PC-3 (cell line): ENCODE results near the gene PSMG2. TPM values are rescaled to one million over a fixed set of nuclear protein-coding genes. Genes with fewer than 3 reads are reported as not detected.
A peak's percentile ranks its signal among the peaks of the same experiment; 100 is the strongest.

Experiments
- ATAC-seq: fragments of 200-7000 bp; cut with Tn5 transposase; 2 replicates; pipeline ENCODE4 v1.9.1; 2020; ENCODE audit warnings: mild to moderate bottlenecking, moderate library complexity
- BruUV-seq: library from RNA; stranded (reverse); fragments of 400-500 nt; replicated peaks from 2 replicates; lab custom pipeline; 2021; lab: Mats Ljungman, UMichigan
- CTCF ChIA-PET: fragments of 300-600 bp; sonication (Branson Sonifier 250); formaldehyde crosslinking; loops from one replicate; lab custom pipeline; 2022; ENCODE audit warnings: antibody characterized with exemption; lab: Charles Lee
- POLR2A ChIA-PET: fragments of 300-600 bp; sonication (Branson Sonifier 250); formaldehyde crosslinking; loops from one replicate; lab custom pipeline; 2022; ENCODE audit warnings: antibody characterized with exemption; ENCODE audit not compliant: unreplicated experiment; lab: Charles Lee
- DNase-seq: peaks from one replicate; pipeline ENCODE4 v3.0.0-alpha.2; 2015
- H2AFZ ChIP-seq: fragments of 300-600 bp; sonication (generic); 2 replicates; pipeline ENCODE4 v1.6.0; 2016; ENCODE audit warnings: antibody characterized with exemption, low read length
- H3F3A ChIP-seq: fragments of 300-600 bp; sonication (generic); one replicate; pipeline ENCODE4 v1.6.0; 2017; ENCODE audit warnings: antibody characterized with exemption, low read length, control low read depth, mild to moderate bottlenecking; ENCODE audit not compliant: unreplicated experiment
- H3K27ac ChIP-seq: fragments of 300-600 bp; sonication (generic); 2 replicates; pipeline ENCODE4 v1.5.1; 2016; ENCODE audit warnings: mild to moderate bottlenecking, low read length
- H3K27me3 ChIP-seq: fragments of 300-600 bp; sonication (generic); 2 replicates; pipeline ENCODE4 v1.6.1; 2016; ENCODE audit warnings: low read length, mixed read lengths
- H3K36me3 ChIP-seq: fragments of 300-600 bp; sonication (generic); 2 replicates; pipeline ENCODE4 v1.6.1; 2016; ENCODE audit warnings: low read depth, mixed run types, low read length, mixed read lengths
- H3K4me1 ChIP-seq: fragments of 300-600 bp; sonication (generic); 2 replicates; pipeline ENCODE4 v1.5.1; 2016; ENCODE audit warnings: low read length; ENCODE audit not compliant: insufficient read depth
- H3K4me2 ChIP-seq: fragments of 300-600 bp; sonication (generic); 2 replicates; pipeline ENCODE4 v1.6.0; 2016; ENCODE audit warnings: low read length
- H3K4me3 ChIP-seq: fragments of 300-600 bp; sonication (generic); 2 replicates; pipeline ENCODE4 v1.5.1; 2016; ENCODE audit warnings: mild to moderate bottlenecking, low read length, mixed read lengths
- H3K79me2 ChIP-seq: fragments of 300-600 bp; sonication (generic); 2 replicates; pipeline ENCODE4 v1.6.1; 2017; ENCODE audit warnings: low read length, mixed read lengths
- H3K9ac ChIP-seq: fragments of 300-600 bp; sonication (generic); 2 replicates; pipeline ENCODE4 v1.6.0; 2016; ENCODE audit warnings: mild to moderate bottlenecking, low read length
- H3K9me2 ChIP-seq: fragments of 300-600 bp; sonication (generic); replicated peaks from 2 replicates; pipeline ENCODE4 v1.6.1; 2016; ENCODE audit warnings: mixed run types, low read length, mixed read lengths
- H3K9me3 ChIP-seq: fragments of 300-600 bp; sonication (generic); 2 replicates; pipeline ENCODE4 v1.6.1; 2016; ENCODE audit warnings: low read length, mixed read lengths
- H4K20me1 ChIP-seq: fragments of 300-600 bp; sonication (generic); 2 replicates; pipeline ENCODE4 v1.6.1; 2016; ENCODE audit warnings: low read length, mixed read lengths
- EZH2 ChIP-seq: fragments of 300-600 bp; sonication (generic); IDR thresholded peaks from one replicate; pipeline ENCODE4 v1.6.1; 2017; ENCODE audit warnings: antibody characterized with exemption, mild to moderate bottlenecking, low read length; ENCODE audit not compliant: unreplicated experiment
- EZH2phosphoT487 ChIP-seq: fragments of 300-600 bp; sonication (generic); IDR thresholded peaks from 2 replicates; pipeline ENCODE4 v1.6.1; 2018; ENCODE audit warnings: mild to moderate bottlenecking, antibody characterized with exemption, low read length, borderline replicate concordance
- intact Hi-C: fragments of 100-400 bp; cut with micrococcal nuclease; formaldehyde crosslinking; loops from 2 replicates; pipeline ENCODE4 v1.9.0; 2023
- total RNA-seq: library from RNA; depleted of rRNA; stranded (reverse); fragments of >200 nt; gene quantifications from 2 replicates; pipeline ENCODE4 v1.2.3, GENCODE V29; 2014
- TF ChIP-seq, protein P1 (sequence below): fragments of 300-600 bp; sonication (generic); conservative IDR thresholded peaks from 2 replicates; pipeline ENCODE4 v1.5.1; 2017; ENCODE audit warnings: antibody characterized with exemption, low read depth, mild to moderate bottlenecking, low read length

PSMG2 gene
- total RNA-seq, 1 experiment from 2014 or later = 93.6 TPM

DNA sequence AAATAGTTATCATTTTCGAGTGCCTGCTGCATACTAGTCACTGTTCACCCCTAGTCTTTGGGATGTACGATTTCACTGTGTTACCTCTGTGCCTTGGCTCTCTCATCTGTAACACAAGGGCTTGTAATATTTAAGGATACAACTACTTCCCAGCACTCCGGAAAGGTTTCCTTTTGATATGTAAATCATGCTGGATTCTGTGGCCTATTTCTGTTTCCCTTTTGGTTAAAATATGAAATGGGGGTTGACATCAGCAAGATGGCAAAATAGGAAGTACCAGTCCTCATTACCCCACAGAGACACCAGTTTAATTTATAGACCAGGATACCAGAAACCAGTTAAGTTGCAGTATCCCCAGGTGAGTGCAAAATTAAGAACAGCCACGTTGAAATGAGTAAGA lies 23.5 kb downstream of the PSMG2 start:
- ChIA-PET CTCF (interaction anchor here (0.6 to 1.2 kb wide), 2 partner anchors 17 to 307 kb away, joined by 4 to 7 read pairs; no protein-coding TSS in a partner anchor), POLR2A (interaction anchor here (0.5 kb wide), 1 partner anchor 266 kb away, joined by 7 read pairs; no protein-coding TSS in a partner anchor)
- Histone ChIP-seq H3F3A (no peaks in the 10 kb centered on the region), H3K36me3 (peaks cover 21% of the 10 kb centered on the region), H3K27ac (no peak overlapping the region), H3K9ac (no peak overlapping the region), H3K4me3 (no peak overlapping the region), H3K79me2 (no peaks in the 10 kb centered on the region), H3K4me1 (no peaks in the 10 kb centered on the region), H3K4me2 (no peak overlapping the region), H2AFZ (no peak overlapping the region), H3K9me2 (no peaks in the 10 kb centered on the region), H3K9me3 (0 out of 2 replicates have a peak, but pooled peaks cover 3% of the 10 kb centered on the region), H3K27me3 (no peaks in the 10 kb centered on the region), H4K20me1 (no peaks in the 10 kb centered on the region)
- BruUV-seq = no TSS peak
- DNase-seq (no peak), ATAC-seq (no peak)
- TF ChIP-seq EZH2phosphoT487 = no peak
- no peak for TF ChIP-seq EZH2
- TF ChIP-seq, protein P1, sequence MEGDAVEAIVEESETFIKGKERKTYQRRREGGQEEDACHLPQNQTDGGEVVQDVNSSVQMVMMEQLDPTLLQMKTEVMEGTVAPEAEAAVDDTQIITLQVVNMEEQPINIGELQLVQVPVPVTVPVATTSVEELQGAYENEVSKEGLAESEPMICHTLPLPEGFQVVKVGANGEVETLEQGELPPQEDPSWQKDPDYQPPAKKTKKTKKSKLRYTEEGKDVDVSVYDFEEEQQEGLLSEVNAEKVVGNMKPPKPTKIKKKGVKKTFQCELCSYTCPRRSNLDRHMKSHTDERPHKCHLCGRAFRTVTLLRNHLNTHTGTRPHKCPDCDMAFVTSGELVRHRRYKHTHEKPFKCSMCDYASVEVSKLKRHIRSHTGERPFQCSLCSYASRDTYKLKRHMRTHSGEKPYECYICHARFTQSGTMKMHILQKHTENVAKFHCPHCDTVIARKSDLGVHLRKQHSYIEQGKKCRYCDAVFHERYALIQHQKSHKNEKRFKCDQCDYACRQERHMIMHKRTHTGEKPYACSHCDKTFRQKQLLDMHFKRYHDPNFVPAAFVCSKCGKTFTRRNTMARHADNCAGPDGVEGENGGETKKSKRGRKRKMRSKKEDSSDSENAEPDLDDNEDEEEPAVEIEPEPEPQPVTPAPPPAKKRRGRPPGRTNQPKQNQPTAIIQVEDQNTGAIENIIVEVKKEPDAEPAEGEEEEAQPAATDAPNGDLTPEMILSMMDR = no peak
- intact Hi-C loops = no loop called here

DNA sequence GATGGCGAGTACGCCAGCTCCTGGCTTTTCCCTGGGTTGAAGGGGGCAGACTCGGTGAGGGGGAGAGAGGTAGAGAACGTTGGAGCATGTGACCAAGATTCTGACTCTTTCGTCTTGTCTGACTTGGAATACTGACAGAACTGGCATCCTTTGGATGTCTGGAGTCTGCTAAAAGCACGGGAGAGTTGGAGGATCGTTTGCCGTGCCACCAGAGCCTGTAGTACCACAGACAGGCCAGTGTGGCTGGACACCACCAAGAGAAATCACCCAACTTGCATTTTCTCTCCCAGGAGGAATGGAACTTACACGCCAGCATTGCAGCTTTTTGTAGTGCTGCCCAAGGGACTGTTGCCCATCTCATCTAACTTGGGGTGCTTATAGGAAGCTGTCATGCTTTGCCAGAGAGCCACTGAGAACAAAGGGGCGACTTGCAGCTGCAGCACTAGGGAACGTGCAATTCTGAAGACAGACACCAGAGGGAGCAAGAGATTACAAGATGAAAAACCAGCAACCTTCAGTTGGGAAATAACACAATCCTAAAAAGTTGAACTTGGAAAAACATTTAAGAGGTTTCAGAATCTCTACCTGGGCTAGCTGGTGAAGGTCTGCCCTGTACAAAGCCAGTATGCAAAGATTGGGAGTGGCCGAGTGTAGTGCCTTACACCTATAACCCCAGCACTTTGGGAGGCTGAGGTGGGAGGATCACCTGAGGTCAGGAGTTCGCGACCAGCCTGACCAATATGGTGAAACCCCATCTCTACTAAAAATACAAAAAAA lies 24.1 kb downstream of the PSMG2 start:
- H2AFZ ChIP-seq = no peak overlapping the region
- H3K4me2 ChIP-seq = no peak overlapping the region
- TF ChIP-seq EZH2 (no peak), EZH2phosphoT487 (no peak)
- TF ChIP-seq, protein P1 = peak; percentile 94
- 0 out of 2 replicates have a peak, but pooled peaks cover 3% of the 10 kb centered on the region for H3K9me3 ChIP-seq
- H3K27ac ChIP-seq = no peak overlapping the region
- ChIA-PET CTCF (interaction anchor here (0.6 to 1.2 kb wide), 3 partner anchors 17 to 307 kb away, joined by 4 to 7 read pairs (median 5); no protein-coding TSS in a partner anchor), POLR2A (interaction anchor here (0.5 kb wide), 1 partner anchor 265 kb away, joined by 7 read pairs; no protein-coding TSS in a partner anchor)
- no peaks in the 10 kb centered on the region for H3K4me1 ChIP-seq
- no peaks in the 10 kb centered on the region for H4K20me1 ChIP-seq
- H3K4me3 ChIP-seq = no peak overlapping the region
- no peaks in the 10 kb centered on the region for H3K9me2 ChIP-seq
- BruUV-seq = TSS peak; percentile 17
- H3K27me3 ChIP-seq = no peaks in the 10 kb centered on the region
- no peaks in the 10 kb centered on the region for H3F3A ChIP-seq
- H3K9ac ChIP-seq = no peak overlapping the region
- intact Hi-C loops = loop anchor here (1.0 kb wide), 3 partner anchors 17 to 207 kb away; no protein-coding TSS in a partner anchor
- peaks cover 20% of the 10 kb centered on the region for H3K36me3 ChIP-seq
- DNase-seq (peak; percentile 92), ATAC-seq (peak; percentile 74)
- H3K79me2 ChIP-seq = no peaks in the 10 kb centered on the region
